GM19455 (cell line): ENCODE data around the gene YWHAB.
"Not testable (repeated sequence)": the region's sequence is repeated elsewhere in the genome, so short reads cannot be mapped to it uniquely, and the experiment has no call there.

Source experiments
- ATAC-seq: cut with Tn5 transposase; IDR thresholded peaks from one replicate; pipeline ENCODE4 v1.9.1; 2021; ENCODE audit not compliant: unreplicated experiment

Gene YWHAB

DNA sequence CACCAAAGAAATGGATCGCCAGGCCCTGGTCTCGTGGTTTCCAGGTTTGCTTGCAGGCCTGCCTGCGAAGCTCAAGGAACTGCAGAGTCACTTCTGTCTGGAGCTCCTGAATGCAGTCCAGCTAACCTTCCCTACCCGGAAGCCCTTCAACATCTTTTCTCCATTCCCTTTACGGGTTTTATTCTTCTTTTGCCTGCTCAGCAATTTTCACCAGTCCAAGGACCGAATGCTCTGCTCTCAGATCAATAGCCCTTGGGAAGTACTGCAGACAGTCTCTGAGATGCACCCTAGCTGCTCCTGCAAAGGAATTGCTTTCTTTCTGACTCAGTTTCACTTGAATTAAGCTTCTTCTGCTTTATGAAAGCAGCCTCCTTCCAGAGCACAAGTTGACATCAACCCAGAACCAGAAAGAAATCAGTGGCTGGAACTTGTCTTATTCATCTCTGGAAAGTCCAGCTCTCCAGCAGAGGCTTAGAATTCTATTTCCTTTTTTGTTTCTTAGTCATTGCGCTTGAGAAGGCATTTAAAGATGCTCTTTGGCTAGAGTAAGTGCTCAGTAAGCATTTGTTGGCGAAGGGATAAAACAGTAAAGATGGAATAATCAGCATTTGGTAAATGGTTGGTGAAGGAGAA lies 18.7 kb upstream of the YWHAB start:
- no peak for ATAC-seq

GRCh38 chr20:44869471-44869870 lies 16.0 kb upstream of the YWHAB start:
- no peak for ATAC-seq

DNA sequence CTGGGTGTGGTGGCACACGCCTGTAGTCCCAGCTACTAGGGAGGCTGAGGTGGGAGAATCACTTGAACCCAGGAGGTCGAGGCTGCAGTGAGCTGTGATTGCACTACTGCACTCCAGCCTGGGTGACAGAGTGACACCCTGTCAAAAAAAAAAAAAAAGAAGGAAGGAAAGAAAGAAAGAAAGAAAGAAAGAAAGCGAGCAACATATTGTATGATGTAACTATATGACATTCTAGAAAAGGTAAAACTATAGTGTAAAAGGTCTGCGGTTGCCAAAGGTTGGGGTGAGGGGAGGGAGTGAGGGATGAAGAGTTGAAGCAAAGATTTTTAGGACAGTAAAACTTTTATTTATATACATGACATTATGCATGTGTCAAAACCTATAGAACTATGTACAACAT lies 3.1 kb upstream of the YWHAB start:
- ATAC-seq: not testable (repeated sequence)

GRCh38 chr20:44883214-44883902 lies 2.1 kb upstream of the YWHAB start:
- no peak for ATAC-seq

DNA sequence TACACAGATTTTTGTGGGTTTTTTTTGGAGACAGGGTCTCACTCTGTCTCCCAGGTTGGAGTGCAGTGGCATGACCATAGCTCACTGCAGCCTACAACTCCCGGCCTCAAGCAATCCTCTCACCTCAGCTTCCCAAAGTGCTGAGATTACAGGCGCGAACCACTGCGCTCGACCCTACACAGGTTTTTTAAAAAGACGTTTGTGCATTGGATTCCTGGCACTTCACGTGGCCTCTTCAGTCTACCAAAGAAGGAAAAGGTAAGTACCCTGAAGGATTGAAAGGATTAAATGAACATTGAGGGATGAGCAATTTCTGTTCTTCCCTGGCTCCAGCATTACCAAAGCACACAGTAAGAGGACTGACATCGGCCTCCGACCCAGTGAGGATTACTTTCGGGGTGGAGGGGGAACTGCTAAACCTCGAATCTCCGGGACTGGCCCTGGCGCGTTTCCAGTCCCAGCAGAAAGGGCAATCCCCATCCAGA lies 556 bp upstream of the YWHAB start:
- no peak for ATAC-seq

DNA sequence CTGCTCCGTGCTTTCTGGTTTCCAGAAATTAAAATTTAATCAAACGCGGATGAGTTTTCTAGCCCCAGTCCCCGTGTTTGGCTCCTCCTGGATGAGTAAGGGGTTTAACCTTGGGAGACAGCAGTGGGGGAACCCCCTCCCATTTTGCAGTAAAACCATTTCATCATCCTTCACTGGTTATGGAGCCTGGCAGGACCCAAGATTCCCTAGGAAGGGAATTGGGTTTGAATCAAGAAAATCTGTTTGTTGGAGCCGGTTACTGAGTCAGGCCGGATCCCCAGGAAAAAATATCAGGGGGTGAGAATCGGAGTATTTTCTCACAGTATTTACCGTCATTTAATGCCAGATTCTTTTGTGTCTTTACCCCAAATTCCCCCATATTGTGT lies 754 bp downstream of the YWHAB start:
- no peak for ATAC-seq

- ATAC-seq: no peak
Measured at GRCh38 chr20:44886828-44887227, 1.3 kb downstream of the YWHAB start.

DNA sequence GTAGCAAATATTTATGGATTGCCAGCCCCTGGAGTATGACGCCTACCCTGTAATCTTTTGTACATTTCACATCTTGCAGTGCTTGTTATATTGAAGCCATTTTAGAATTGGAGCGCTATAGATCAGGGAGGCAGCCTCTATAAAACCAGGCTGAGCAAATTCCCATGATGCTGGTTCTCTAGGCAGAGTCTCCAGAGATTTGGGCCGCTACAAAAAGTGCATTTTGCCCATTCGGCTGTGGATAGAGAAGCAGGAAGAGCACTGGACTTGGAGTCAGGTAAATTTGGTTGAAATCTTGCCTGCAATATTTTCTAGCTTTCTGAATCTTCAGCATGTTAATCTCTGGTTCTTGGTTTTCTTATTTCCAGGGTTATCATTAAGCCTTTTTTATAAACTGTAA lies 2.0 kb downstream of the YWHAB start:
- ATAC-seq: no peak

DNA sequence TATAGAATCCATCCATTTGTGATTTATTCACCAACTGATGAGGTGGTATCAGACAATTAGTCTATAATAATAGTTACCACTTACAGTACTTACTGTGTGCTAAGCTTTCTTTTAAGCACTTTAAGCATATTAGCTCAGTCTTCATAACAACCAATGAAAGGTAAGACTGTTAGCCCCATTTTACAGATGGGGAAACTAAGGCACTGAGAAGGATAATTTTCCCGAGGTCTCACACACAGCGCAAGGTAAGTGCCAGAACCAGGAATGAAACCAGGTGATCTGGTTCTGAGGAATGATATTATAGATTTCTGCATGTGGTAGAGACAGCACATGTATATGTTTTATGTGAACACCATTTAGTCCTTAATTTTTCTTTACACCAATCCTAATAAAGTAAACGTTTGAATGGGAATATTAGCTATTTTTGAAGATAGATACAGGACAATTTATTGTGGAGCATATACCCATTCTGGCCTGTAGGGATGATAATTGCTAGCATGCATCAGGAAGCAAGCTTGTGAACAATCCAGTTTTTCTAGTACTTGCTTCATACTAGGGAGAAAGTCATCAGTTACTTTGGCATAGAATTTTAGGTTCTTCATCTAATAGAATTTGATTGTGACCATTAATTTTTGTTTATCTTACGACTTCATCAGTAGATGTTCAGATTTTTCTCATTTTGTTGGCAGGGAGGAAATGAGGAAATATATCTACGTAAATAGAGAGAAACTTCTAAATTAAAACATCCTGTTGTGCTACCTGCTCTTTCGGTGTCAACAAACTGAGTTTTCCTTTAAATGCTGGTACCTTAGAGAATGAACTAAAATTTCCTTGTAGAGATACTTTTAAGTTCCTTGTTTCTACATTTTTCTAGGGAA lies 3.0 kb downstream of the YWHAB start:
- no peak for ATAC-seq

GRCh38 chr20:44891826-44892225 lies 6.3 kb downstream of the YWHAB start:
- ATAC-seq: no peak

GRCh38 chr20:44894959-44895358 lies 9.5 kb downstream of the YWHAB start:
- ATAC-seq: no peak

DNA sequence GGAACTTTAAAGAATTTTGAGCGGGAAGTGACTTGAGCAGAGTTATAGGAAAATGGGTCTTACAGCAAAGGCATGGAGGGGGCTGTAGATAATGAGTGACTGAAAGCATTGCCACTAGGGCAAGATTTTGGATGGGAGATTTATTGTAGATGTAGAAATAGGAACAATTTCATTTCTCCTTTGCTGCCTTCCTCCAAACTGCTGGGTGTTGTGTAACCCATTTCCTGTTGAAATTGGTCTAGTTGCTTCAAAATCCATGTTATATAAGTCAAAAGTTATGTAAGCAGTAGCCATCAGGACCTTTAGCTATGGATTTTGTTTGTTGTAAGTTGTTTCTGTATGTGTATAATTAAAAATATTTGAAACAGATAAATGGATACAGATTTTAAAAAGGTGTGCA lies 11.1 kb downstream of the YWHAB start:
- ATAC-seq: no peak

DNA sequence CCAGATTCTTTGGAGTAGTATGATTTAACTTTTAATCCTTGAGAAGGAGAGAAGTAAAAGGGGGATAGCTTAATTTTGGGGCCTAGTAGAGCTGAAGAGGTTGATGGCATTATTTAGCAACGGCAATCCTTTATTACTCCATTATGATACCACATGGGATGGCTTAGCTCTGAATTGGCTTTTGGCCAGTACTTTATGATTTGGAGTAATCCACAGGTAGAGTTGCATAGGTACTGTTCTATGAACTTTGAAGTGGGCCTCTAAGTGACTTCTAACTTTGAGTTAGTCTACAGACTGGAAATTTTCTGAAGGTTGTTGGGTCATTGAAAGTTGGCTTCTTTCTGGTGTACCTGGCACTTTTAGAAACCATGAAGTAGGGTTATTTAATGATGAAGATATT lies 11.6 kb downstream of the YWHAB start:
- no peak for ATAC-seq

DNA sequence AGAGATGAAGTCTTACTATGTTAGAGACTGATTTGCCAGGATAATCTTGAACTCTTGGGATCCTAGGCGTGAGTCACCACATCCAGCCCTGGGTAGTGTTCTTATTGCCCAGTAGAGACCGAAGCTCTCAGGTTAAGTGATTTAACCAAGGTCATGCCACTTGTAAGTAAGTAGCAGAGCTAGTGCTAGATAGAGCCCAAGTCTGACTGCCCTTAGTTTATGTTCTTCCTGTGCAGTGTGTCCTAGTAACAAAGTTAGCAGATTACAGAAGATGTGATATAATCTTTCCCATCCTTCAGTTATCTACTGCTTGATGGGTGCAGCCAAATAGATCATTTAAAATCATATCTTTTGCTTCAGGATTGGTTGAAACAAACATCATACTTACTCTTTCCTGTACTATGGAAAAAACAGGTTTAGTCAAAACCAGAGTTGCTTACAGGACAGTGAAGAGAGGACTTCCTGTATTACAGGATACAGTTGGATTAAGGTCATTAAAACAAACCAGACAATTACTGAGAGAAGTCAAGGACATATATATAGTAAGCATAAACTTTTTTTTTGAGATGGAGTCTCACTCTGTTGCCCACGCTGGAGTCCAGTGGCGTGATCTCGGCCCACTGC lies 14.8 kb downstream of the YWHAB start:
- ATAC-seq: no peak

- no peak for ATAC-seq
Measured at GRCh38 chr20:44901974-44902373, 16.5 kb downstream of the YWHAB start.

DNA sequence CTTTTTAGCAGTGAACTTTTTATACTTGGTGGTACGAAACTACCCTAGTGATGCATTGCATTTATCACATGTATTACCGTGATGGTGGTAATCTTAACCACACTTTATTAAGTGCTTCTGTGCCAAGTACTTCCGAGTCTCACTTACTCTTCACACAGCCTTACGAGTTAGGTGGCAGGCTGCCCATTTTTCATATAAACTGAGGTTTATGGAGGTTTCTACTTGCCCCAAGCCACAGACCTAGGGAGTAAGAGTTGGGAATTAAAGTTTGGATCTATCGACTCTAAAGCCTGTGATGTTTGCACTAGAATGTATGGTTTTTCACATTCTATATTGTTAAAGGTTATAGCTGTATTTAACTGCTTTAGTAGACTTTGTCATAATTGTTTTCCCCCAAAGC lies 18.9 kb downstream of the YWHAB start:
- no peak for ATAC-seq

GRCh38 chr20:44908987-44909871 lies 23.7 kb downstream of the YWHAB start:
- ATAC-seq: peak; percentile 20

- ATAC-seq: peak; percentile 83
Measured at GRCh38 chr20:44909872-44910689, 24.6 kb downstream of the YWHAB start, which contains the start of gene PABPC1L. PABPC1L (plus strand) TSS chr20:44910060; CDS start chr20:44910144, 84 bp downstream.

DNA sequence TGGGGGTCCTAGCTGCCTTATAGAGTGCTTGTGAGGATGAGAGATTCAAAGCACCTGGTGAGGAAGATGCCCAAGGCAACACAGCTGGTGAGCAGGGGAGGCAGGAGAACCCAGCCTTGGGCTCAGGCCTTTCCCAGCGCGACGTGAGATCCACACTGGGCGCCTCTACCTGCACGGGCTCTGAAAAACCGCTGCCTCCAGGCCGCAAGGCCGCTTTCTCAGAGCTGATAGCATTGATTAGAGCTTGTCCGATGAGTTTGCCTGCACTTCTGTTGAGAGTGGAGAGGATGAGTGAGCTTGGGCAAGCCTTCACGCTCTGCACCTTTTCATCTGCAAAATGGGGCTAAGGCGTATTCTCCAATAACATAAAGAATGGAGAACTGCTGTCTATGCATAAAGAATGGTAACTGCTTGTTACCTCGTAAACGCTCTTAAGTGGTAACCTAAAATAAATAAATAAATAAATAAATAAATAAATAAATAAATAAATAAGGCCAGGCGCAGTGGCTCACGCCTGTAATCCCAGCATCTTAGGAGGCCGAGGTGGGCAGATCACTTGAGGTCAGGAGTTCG lies 25.3 kb downstream of the YWHAB start:
- no peak for ATAC-seq
